HL-60/S4 (cell line): ENCODE results near the gene SNORC.

Experiments used
- in situ Hi-C: fragments of 300-500 bp; cut with MboI; formaldehyde crosslinking; loops from 2 replicates; pipeline ENCODE4 v1.14.3; 2022; ENCODE audit warnings: low sequenced_read_pairs

Gene SNORC

GRCh38 chr2:232882085-232882484 lies 12.0 kb downstream of the SNORC start:
- in situ Hi-C loops, result no loop called here

GRCh38 chr2:232882505-232883115 lies 12.5 kb downstream of the SNORC start:
- in situ Hi-C loops, result no loop called here

- in situ Hi-C loops, result no loop called here
Observed at GRCh38 chr2:232883116-232883721, 13.2 kb downstream of the SNORC start.

GRCh38 chr2:232884001-232884421 lies 13.9 kb downstream of the SNORC start:
- in situ Hi-C loops, result no loop called here

- in situ Hi-C loops, result no loop called here
Observed at GRCh38 chr2:232884549-232885263, 14.6 kb downstream of the SNORC start.

GRCh38 chr2:232885264-232885961 lies 15.3 kb downstream of the SNORC start:
- in situ Hi-C loops, result no loop called here

GRCh38 chr2:232886176-232886575 lies 16.1 kb downstream of the SNORC start:
- in situ Hi-C loops, result no loop called here

GRCh38 chr2:232886632-232887031 lies 16.6 kb downstream of the SNORC start:
- in situ Hi-C loops, result no loop called here

GRCh38 chr2:232887171-232887850 lies 17.2 kb downstream of the SNORC start:
- in situ Hi-C loops, result no loop called here

- in situ Hi-C loops, result no loop called here
Observed at GRCh38 chr2:232888099-232888836, 18.2 kb downstream of the SNORC start.

- in situ Hi-C loops, result no loop called here
Observed at GRCh38 chr2:232888839-232889529, 18.9 kb downstream of the SNORC start.

- in situ Hi-C loops, result no loop called here
Observed at GRCh38 chr2:232889876-232890401, 19.9 kb downstream of the SNORC start.

- in situ Hi-C loops, result no loop called here
Observed at GRCh38 chr2:232890536-232890895, 20.5 kb downstream of the SNORC start.

GRCh38 chr2:232890896-232891601 lies 21.0 kb downstream of the SNORC start:
- in situ Hi-C loops, result no loop called here

- in situ Hi-C loops, result no loop called here
Observed at GRCh38 chr2:232891621-232892071, 21.6 kb downstream of the SNORC start.

GRCh38 chr2:232892221-232892620 lies 22.2 kb downstream of the SNORC start:
- in situ Hi-C loops, result no loop called here

- in situ Hi-C loops, result no loop called here
Observed at GRCh38 chr2:232892843-232893242, 22.8 kb downstream of the SNORC start.

- in situ Hi-C loops, result no loop called here
Observed at GRCh38 chr2:232893834-232894233, 23.8 kb downstream of the SNORC start.

GRCh38 chr2:232894251-232894650 lies 24.2 kb downstream of the SNORC start:
- in situ Hi-C loops, result no loop called here
